Activated CD8-positive, alpha-beta T cell treated with anti-CD3 and anti-CD28 coated beads, Interleukin-2, amount 10 ng/mL, durations not matched to agents 7 days and 5 days (primary cell): Measurements from ENCODE around the gene CCDC92B. TPM values are rescaled to one million over a fixed set of nuclear protein-coding genes. Genes with fewer than 3 reads are reported as not detected.
A peak's percentile ranks its signal among the peaks of the same experiment; 100 is the strongest.

Experiments used
- ATAC-seq: fragments of 150-1000 bp; cut with Tn5 transposase; one replicate; pipeline ENCODE4 v1.10.0; 2021; ENCODE audit warnings: moderate library complexity
- CTCF ChIA-PET: fragments of 350-600 bp; sonication (Branson Sonifier 250); formaldehyde crosslinking; loops from one replicate; lab custom pipeline; 2021; ENCODE audit warnings: antibody characterized with exemption; lab: Charles Lee
- POLR2A ChIA-PET: fragments of 350-600 bp; sonication (Branson Sonifier 250); formaldehyde crosslinking; loops from one replicate; lab custom pipeline; 2021; ENCODE audit warnings: antibody characterized with exemption; lab: Charles Lee
- DNase-seq: peaks from one replicate; pipeline ENCODE4 v3.0.0-alpha.2; 2020
- H3K27ac Mint-ChIP-seq: one replicate; pipeline ENCODE4 v1.8.0; 2021; ENCODE audit warnings: mild to moderate bottlenecking, mixed read lengths
- H3K27me3 Mint-ChIP-seq: one replicate; pipeline ENCODE4 v1.8.0; 2021; ENCODE audit warnings: low read depth, mixed read lengths
- H3K36me3 Mint-ChIP-seq: one replicate; pipeline ENCODE4 v1.8.0; 2021; ENCODE audit warnings: low read depth, mixed read lengths
- H3K4me1 Mint-ChIP-seq: one replicate; pipeline ENCODE4 v1.8.0; 2021; ENCODE audit warnings: low read depth, mixed read lengths
- H3K4me3 Mint-ChIP-seq: one replicate; pipeline ENCODE4 v1.8.0; 2021; ENCODE audit warnings: mild to moderate bottlenecking, mixed read lengths
- H3K9me3 Mint-ChIP-seq: one replicate; pipeline ENCODE4 v1.8.0; 2022; ENCODE audit warnings: mixed read lengths; ENCODE audit not compliant: insufficient read depth
- total RNA-seq, 2 experiments: library from RNA; stranded (reverse); gene quantifications; one replicate each; pipeline ENCODE4 v1.2.3, GENCODE V29; 2021

CCDC92B gene
- total RNA-seq, 2 experiments from 2014 or later, result not detected

GRCh38 chr17:2707721-2708584, 41.5 kb downstream of the CCDC92B start:
- Mint-ChIP-seq H3K27ac (no peak overlapping the region), H3K27me3 (no peaks in the 10 kb centered on the region), H3K9me3 (no peaks in the 10 kb centered on the region), H3K36me3 (peaks cover 8% of the 10 kb centered on the region), H3K4me1 (peaks cover 38% of the 10 kb centered on the region), H3K4me3 (no peak overlapping the region)
- POLR2A ChIA-PET, result no interaction called here
- CTCF ChIA-PET, result interaction anchor here (0.6 kb wide), 1 partner anchor 325 kb away, joined by 3 read pairs; no protein-coding TSS in a partner anchor
- peak; percentile 25 for DNase-seq
- no peak for ATAC-seq

GRCh38 chr17:2706911-2707510, 42.4 kb downstream of the CCDC92B start:
- H3K4me3 Mint-ChIP-seq, result no peak overlapping the region
- peaks cover 6% of the 10 kb centered on the region for H3K36me3 Mint-ChIP-seq
- no peaks in the 10 kb centered on the region for H3K27me3 Mint-ChIP-seq
- no peaks in the 10 kb centered on the region for H3K9me3 Mint-ChIP-seq
- H3K4me1 Mint-ChIP-seq, result peaks cover 29% of the 10 kb centered on the region
- H3K27ac Mint-ChIP-seq, result no peak overlapping the region
- POLR2A ChIA-PET, result no interaction called here
- DNase-seq (no peak), ATAC-seq (no peak)
- CTCF ChIA-PET, result interaction anchor here (0.6 kb wide), 1 partner anchor 325 kb away, joined by 3 read pairs; no protein-coding TSS in a partner anchor

GRCh38 chr17:2705888-2706795, 43.3 kb downstream of the CCDC92B start:
- ChIA-PET CTCF (interaction anchor here (0.6 kb wide), 1 partner anchor 324 kb away, joined by 3 read pairs; no protein-coding TSS in a partner anchor), POLR2A (no interaction called here)
- H3K36me3 Mint-ChIP-seq, result peaks cover 7% of the 10 kb centered on the region
- no peak for ATAC-seq
- no peaks in the 10 kb centered on the region for H3K27me3 Mint-ChIP-seq
- no peak overlapping the region for H3K4me3 Mint-ChIP-seq
- no peaks in the 10 kb centered on the region for H3K9me3 Mint-ChIP-seq
- no peak overlapping the region for H3K27ac Mint-ChIP-seq
- H3K4me1 Mint-ChIP-seq, result peaks cover 28% of the 10 kb centered on the region
- no peak for DNase-seq

- Mint-ChIP-seq H3K4me1 (peaks cover 22% of the 10 kb centered on the region), H3K4me3 (no peak overlapping the region), H3K27ac (peak overlapping the region; percentile 37), H3K36me3 (peaks cover 9% of the 10 kb centered on the region), H3K27me3 (no peaks in the 10 kb centered on the region), H3K9me3 (no peaks in the 10 kb centered on the region)
- POLR2A ChIA-PET, result interaction anchor here (0.5 kb wide), 1 partner anchor 189 kb away, joined by 3 read pairs; no protein-coding TSS in a partner anchor
- CTCF ChIA-PET, result no interaction called here
- ATAC-seq, result no peak
- no peak for DNase-seq
These were observed 44.2 kb downstream of the CCDC92B start for GRCh38 chr17:2705263-2705662.

- Mint-ChIP-seq H3K27me3 (no peaks in the 10 kb centered on the region), H3K4me3 (no peak overlapping the region), H3K9me3 (no peaks in the 10 kb centered on the region), H3K4me1 (peaks cover 18% of the 10 kb centered on the region), H3K27ac (peak overlapping the region; percentile 37), H3K36me3 (peaks cover 9% of the 10 kb centered on the region)
- ATAC-seq, result no peak
- POLR2A ChIA-PET, result no interaction called here
- DNase-seq, result no peak
- CTCF ChIA-PET, result no interaction called here
These were observed 44.6 kb downstream of the CCDC92B start for GRCh38 chr17:2704890-2705248.

GRCh38 chr17:2704031-2704889, 45.2 kb downstream of the CCDC92B start:
- no peak for DNase-seq
- no peaks in the 10 kb centered on the region for H3K27me3 Mint-ChIP-seq
- ChIA-PET CTCF (no interaction called here), POLR2A (no interaction called here)
- no peak overlapping the region for H3K27ac Mint-ChIP-seq
- peaks cover 9% of the 10 kb centered on the region for H3K36me3 Mint-ChIP-seq
- H3K4me1 Mint-ChIP-seq, result peaks cover 12% of the 10 kb centered on the region
- no peak overlapping the region for H3K4me3 Mint-ChIP-seq
- no peaks in the 10 kb centered on the region for H3K9me3 Mint-ChIP-seq
- ATAC-seq, result no peak

- no peak for ATAC-seq
- CTCF ChIA-PET, result no interaction called here
- POLR2A ChIA-PET, result no interaction called here
- H3K27ac Mint-ChIP-seq, result no peak overlapping the region
- H3K36me3 Mint-ChIP-seq, result peaks cover 11% of the 10 kb centered on the region
- peaks cover 6% of the 10 kb centered on the region for H3K4me1 Mint-ChIP-seq
- no peaks in the 10 kb centered on the region for H3K9me3 Mint-ChIP-seq
- no peak for DNase-seq
- no peak overlapping the region for H3K4me3 Mint-ChIP-seq
- no peaks in the 10 kb centered on the region for H3K27me3 Mint-ChIP-seq
These were observed 45.8 kb downstream of the CCDC92B start for GRCh38 chr17:2703606-2704005.

GRCh38 chr17:2703181-2703580, 46.3 kb downstream of the CCDC92B start:
- H3K9me3 Mint-ChIP-seq, result no peaks in the 10 kb centered on the region
- ChIA-PET CTCF (no interaction called here), POLR2A (no interaction called here)
- no peak overlapping the region for H3K27ac Mint-ChIP-seq
- no peak overlapping the region for H3K4me3 Mint-ChIP-seq
- H3K4me1 Mint-ChIP-seq, result peaks cover 3% of the 10 kb centered on the region
- peaks cover 15% of the 10 kb centered on the region for H3K36me3 Mint-ChIP-seq
- H3K27me3 Mint-ChIP-seq, result no peaks in the 10 kb centered on the region
- ATAC-seq, result no peak
- no peak for DNase-seq

GRCh38 chr17:2701996-2702741, 47.3 kb downstream of the CCDC92B start:
- ChIA-PET CTCF (interaction anchor here (0.6 kb wide), 1 partner anchor 286 kb away, joined by 3 read pairs; no protein-coding TSS in a partner anchor), POLR2A (no interaction called here)
- Mint-ChIP-seq H3K27me3 (no peaks in the 10 kb centered on the region), H3K27ac (no peak overlapping the region), H3K4me1 (peaks cover 3% of the 10 kb centered on the region), H3K36me3 (peaks cover 15% of the 10 kb centered on the region), H3K9me3 (no peaks in the 10 kb centered on the region), H3K4me3 (no peak overlapping the region)
- ATAC-seq (no peak), DNase-seq (no peak)

GRCh38 chr17:2701161-2701995, 48.1 kb downstream of the CCDC92B start:
- CTCF ChIA-PET, result no interaction called here
- no peaks in the 10 kb centered on the region for H3K9me3 Mint-ChIP-seq

More at GRCh38 chr17:2701161-2701995, 48.1 kb downstream of the CCDC92B start:
- Mint-ChIP-seq H3K4me3 (no peak overlapping the region), H3K4me1 (peaks cover under 1% of the 10 kb centered on the region), H3K27ac (no peak overlapping the region), H3K36me3 (peaks cover 18% of the 10 kb centered on the region), H3K27me3 (no peaks in the 10 kb centered on the region)
- POLR2A ChIA-PET, result no interaction called here
- DNase-seq (no peak), ATAC-seq (no peak)
